Fibroblast of skin of left quadriceps (primary cell): ENCODE results near the gene TBC1D22B.
"Not testable (repeated sequence)": the region's sequence is repeated elsewhere in the genome, so short reads cannot be mapped to it uniquely, and the experiment has no call there.

Experiments used
- DNase-seq, 2 experiments: peaks; one replicate each; pipeline ENCODE4 v3.0.0-alpha.2; 2013; ENCODE audit warnings: low read depth in 2 of 2

The TBC1D22B gene

GRCh38 chr6:37265860-37266259 lies 8.3 kb downstream of the TBC1D22B start:
- DNase-seq: no peak

- DNase-seq: no peak
Observed at GRCh38 chr6:37269105-37269504, 11.5 kb downstream of the TBC1D22B start.

GRCh38 chr6:37272834-37273566 lies 15.4 kb downstream of the TBC1D22B start:
- no peak for DNase-seq

GRCh38 chr6:37273690-37274089 lies 16.1 kb downstream of the TBC1D22B start:
- DNase-seq: no peak

- no peak for DNase-seq
Observed at GRCh38 chr6:37275350-37275749, 17.8 kb downstream of the TBC1D22B start.

- no peak for DNase-seq
Observed at GRCh38 chr6:37277001-37277409, 19.4 kb downstream of the TBC1D22B start.

- no peak for DNase-seq
Observed at GRCh38 chr6:37279366-37280134, 22.0 kb downstream of the TBC1D22B start.

GRCh38 chr6:37280162-37280887 lies 22.8 kb downstream of the TBC1D22B start:
- DNase-seq: no peak

- no peak for DNase-seq
Observed at GRCh38 chr6:37282371-37282770, 24.8 kb downstream of the TBC1D22B start.

GRCh38 chr6:37283268-37283667 lies 25.7 kb downstream of the TBC1D22B start:
- DNase-seq: no peak

GRCh38 chr6:37283671-37284151 lies 26.1 kb downstream of the TBC1D22B start:
- DNase-seq: no peak

GRCh38 chr6:37284781-37285180 lies 27.2 kb downstream of the TBC1D22B start:
- no peak for DNase-seq

- DNase-seq: no peak
Observed at GRCh38 chr6:37285861-37286311, 28.3 kb downstream of the TBC1D22B start.

GRCh38 chr6:37287519-37288157 lies 30.1 kb downstream of the TBC1D22B start:
- DNase-seq: no peak

GRCh38 chr6:37288247-37288646 lies 30.7 kb downstream of the TBC1D22B start:
- no peak for DNase-seq

GRCh38 chr6:37289931-37290330 lies 32.4 kb downstream of the TBC1D22B start:
- DNase-seq: no peak

- DNase-seq: no peak
Observed at GRCh38 chr6:37293426-37293825, 35.9 kb downstream of the TBC1D22B start.

- not testable (repeated sequence) for DNase-seq
Observed at GRCh38 chr6:37297637-37298036, 40.1 kb downstream of the TBC1D22B start.

GRCh38 chr6:37298958-37299357 lies 41.4 kb downstream of the TBC1D22B start:
- no peak for DNase-seq

GRCh38 chr6:37299990-37300389 lies 42.4 kb downstream of the TBC1D22B start:
- DNase-seq: no peak

- DNase-seq: no peak
Observed at GRCh38 chr6:37302086-37302686, 44.6 kb downstream of the TBC1D22B start.
